Measurements from ENCODE around the gene TBCEL.
"Not testable (repeated sequence)": the region's sequence is repeated elsewhere in the genome, so short reads cannot be mapped to it uniquely, and the experiment has no call there.

Gene TBCEL

GRCh38 chr11:121029813-121030445 is 6.0 kb downstream of the TBCEL start:
- no peak for DNase-seq

GRCh38 chr11:121031167-121031566 is 7.3 kb downstream of the TBCEL start:
- DNase-seq = no peak

GRCh38 chr11:121031648-121032047 is 7.7 kb downstream of the TBCEL start:
- not testable (repeated sequence) for DNase-seq

- DNase-seq = no peak
These were observed 8.6 kb downstream of the TBCEL start for GRCh38 chr11:121032546-121032945.

- DNase-seq = no peak
These were observed 9.7 kb downstream of the TBCEL start for GRCh38 chr11:121033635-121034034.

- DNase-seq = no peak
These were observed 11.4 kb downstream of the TBCEL start for GRCh38 chr11:121035169-121035755.

GRCh38 chr11:121035780-121036179 is 11.9 kb downstream of the TBCEL start:
- no peak for DNase-seq

GRCh38 chr11:121037016-121037415 is 13.1 kb downstream of the TBCEL start:
- DNase-seq = no peak

- no peak for DNase-seq
These were observed 14.9 kb downstream of the TBCEL start for GRCh38 chr11:121038648-121039409.

- DNase-seq = no peak
These were observed 16.2 kb downstream of the TBCEL start for GRCh38 chr11:121039971-121040613.

- DNase-seq = no peak
These were observed 16.7 kb downstream of the TBCEL start for GRCh38 chr11:121040614-121041002.

- DNase-seq = no peak
These were observed 17.2 kb downstream of the TBCEL start for GRCh38 chr11:121041072-121041471.

GRCh38 chr11:121042296-121042695 is 18.4 kb downstream of the TBCEL start:
- DNase-seq = no peak

- DNase-seq = no peak
These were observed 24.0 kb downstream of the TBCEL start for GRCh38 chr11:121047926-121048325.

- DNase-seq = no peak
These were observed 24.7 kb downstream of the TBCEL start for GRCh38 chr11:121048464-121049233.

- DNase-seq = no peak
These were observed 29.3 kb downstream of the TBCEL start for GRCh38 chr11:121053244-121053643.

GRCh38 chr11:121054266-121054665 is 30.4 kb downstream of the TBCEL start:
- DNase-seq = no peak

- DNase-seq = no peak
These were observed 31.2 kb downstream of the TBCEL start for GRCh38 chr11:121055076-121055475.

- no peak for DNase-seq
These were observed 34.0 kb downstream of the TBCEL start for GRCh38 chr11:121057922-121058321.

GRCh38 chr11:121058941-121059340 is 35.0 kb downstream of the TBCEL start:
- DNase-seq = no peak

GRCh38 chr11:121059605-121060004 is 35.7 kb downstream of the TBCEL start:
- no peak for DNase-seq

GRCh38 chr11:121063728-121064127 is 39.8 kb downstream of the TBCEL start:
- DNase-seq = no peak

- no peak for DNase-seq
These were observed 42.7 kb downstream of the TBCEL start for GRCh38 chr11:121066623-121067022.
